Erythroblast (primary cell): ENCODE results near the gene BACE1-AS.

Experiments used
- DNase-seq, 2 experiments: peaks; one replicate each; lab custom pipeline; 2025; lab: John Stamatoyannopoulos, UW
- GATA1 ChIP-seq: IDR thresholded peaks from 2 replicates; pipeline ENCODE4 v1.6.1; 2011; ENCODE audit warnings: low read depth, mild to moderate bottlenecking, control low read depth, low read length, moderate library complexity
- POLR2A ChIP-seq: IDR thresholded peaks from 2 replicates; pipeline ENCODE4 v1.6.1; 2011; ENCODE audit warnings: mild to moderate bottlenecking, low read length

The BACE1-AS gene

DNA sequence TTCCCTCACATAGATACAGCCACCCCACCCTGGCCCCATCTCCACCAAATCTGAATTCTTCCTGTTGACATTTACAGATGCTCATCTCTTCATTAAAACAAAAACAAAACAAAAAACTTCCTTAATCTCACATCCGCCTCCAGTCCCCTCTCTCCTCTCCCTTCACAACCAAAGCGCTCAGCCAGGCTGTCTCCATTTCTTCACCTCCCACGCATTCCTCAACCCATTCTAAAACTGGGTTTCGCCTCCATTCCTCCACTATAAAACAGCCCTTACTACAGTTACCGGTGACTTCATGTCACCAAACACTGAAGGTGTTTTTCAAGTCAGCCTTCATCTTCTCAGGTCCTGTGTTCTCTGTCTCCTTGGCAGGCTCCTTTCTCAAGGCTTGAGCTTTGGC is 9.6 kb downstream of the BACE1-AS start:
- TF ChIP-seq GATA1 (no peak), POLR2A (no peak)
- no peak for DNase-seq

DNA sequence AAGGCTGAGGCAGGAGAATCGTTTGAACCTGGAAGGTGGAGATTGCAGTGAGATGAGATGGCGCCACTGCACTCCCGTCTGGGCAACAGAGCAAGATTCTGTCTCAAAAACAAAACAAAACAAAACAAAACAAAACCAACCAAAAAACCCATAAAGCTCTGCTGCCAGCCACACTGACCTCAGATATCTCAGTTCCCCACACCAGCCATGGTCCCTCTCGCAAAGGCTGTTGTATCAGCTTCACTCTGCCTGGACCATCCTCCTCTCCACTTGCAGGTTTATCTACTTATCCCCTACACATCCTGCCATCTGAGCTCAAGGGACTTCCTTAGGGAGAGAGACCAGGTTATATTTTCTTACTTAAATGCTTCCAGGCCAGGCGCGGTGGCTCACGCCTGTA is 11.1 kb downstream of the BACE1-AS start:
- TF ChIP-seq POLR2A (no peak), GATA1 (no peak)
- DNase-seq, result no peak

DNA sequence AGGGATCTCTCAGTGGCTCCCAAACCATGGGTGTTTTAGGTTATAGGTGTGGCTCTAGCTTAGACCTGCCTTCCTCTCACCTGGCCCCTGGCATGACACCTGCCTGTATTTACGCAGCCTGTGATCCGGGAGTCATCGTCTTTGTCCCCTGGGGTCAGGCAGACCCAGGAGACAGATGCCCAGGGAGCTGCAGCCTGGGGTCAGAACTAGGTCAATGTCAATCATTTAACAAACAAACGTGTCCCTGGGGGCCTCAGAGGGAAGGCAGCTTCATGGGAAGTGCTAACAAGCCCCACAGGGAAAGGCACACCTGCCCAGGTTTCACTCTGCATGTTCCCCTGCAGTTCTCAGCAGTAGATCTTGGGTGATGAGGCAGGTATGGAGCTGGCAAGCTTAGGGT is 12.0 kb downstream of the BACE1-AS start:
- TF ChIP-seq POLR2A (no peak), GATA1 (no peak)
- no peak for DNase-seq

DNA sequence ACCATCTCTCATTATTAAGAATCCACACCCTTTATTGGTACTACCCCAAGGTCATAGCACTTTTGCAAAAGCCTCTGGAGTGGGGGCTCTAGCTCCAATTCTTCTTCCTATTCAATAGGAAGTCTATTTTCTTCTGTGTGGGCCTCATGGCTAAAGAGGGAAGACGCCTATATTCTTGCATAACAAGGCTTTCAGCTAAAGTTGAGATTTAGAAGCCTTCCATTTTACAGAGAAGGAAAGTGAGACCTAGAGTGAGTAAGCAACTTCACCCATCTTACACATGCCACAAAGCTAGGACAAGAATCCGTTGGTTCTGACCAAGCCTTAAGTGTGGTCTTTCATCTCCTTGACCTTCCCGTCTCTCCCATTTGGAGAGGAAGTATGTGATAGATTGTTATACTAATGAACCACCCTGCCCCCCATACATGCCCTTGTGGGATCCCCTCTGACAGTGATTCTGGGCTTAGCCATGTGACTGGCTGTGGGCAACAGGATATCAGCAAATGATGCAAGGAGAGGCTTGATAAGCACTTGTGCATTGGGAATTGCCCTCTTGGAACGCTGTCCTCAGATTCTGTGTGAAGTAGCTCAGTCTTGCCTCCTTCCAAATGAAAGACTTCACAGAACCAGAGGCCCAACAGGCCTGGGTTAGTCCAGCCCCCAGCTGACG is 12.6 kb downstream of the BACE1-AS start:
- DNase-seq, result no peak
- TF ChIP-seq POLR2A (no peak), GATA1 (no peak)

DNA sequence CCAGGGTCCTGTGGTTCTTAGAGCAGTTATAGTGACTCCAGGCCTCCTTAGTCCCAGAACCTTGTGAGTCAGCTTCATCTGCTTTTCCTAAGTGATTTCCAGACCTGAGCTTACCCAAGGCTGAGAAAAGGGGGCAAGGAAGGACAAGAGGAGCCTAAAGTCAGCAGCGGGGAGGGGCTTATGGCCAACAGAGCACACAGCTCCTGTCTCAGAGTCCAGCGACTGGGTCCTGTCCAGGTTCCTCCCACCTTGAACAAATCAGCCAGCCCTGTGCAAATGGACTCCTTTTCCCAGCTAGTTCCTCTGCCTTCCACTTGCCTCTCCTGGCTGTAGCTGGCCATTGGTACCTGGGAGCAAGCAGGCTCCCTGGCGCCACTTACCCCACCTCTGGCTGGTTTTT is 14.0 kb downstream of the BACE1-AS start:
- DNase-seq, result no peak
- no peak for TF ChIP-seq GATA1
- TF ChIP-seq POLR2A, result no peak

DNA sequence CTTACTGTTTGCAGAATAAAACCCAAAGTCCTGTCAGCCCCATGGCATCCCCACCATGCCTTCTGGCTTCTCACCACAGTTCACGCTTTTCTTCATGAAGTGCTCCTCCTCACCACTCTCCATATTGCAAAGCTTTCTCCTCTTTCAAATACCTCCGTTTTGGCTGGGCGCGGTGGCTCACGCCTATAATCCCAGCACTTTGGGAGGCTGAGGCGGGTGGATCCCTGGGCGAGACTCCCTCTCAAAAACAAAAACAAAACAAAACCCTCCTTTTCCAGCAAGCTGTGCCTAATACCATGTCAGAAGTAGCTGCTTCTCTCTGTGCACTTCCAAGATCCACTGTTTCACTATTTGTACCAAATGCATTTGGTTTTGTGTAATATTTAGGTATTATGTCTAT is 18.2 kb downstream of the BACE1-AS start:
- no peak for DNase-seq
- TF ChIP-seq GATA1 (no peak), POLR2A (no peak)

DNA sequence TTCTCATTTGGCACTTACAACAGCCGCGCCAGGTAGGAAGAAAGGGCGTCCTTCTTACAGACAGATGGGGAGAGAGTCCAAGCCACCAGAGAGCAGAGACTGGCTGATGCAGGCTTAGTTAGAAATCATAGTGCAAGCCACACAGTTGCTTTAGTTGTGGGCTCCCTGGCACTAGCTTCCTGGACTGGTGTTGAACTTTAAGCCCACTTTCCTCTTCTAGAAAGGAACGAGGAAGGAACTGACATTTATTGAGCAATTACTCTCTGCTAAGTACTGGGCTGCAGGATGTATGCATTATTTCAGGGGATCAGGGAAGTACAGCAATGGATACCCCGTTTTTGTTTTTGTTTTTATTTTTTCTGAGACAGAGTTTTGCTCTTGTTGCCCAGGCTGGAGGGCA is 21.9 kb downstream of the BACE1-AS start:
- TF ChIP-seq GATA1 (no peak), POLR2A (no peak)
- DNase-seq, result no peak

DNA sequence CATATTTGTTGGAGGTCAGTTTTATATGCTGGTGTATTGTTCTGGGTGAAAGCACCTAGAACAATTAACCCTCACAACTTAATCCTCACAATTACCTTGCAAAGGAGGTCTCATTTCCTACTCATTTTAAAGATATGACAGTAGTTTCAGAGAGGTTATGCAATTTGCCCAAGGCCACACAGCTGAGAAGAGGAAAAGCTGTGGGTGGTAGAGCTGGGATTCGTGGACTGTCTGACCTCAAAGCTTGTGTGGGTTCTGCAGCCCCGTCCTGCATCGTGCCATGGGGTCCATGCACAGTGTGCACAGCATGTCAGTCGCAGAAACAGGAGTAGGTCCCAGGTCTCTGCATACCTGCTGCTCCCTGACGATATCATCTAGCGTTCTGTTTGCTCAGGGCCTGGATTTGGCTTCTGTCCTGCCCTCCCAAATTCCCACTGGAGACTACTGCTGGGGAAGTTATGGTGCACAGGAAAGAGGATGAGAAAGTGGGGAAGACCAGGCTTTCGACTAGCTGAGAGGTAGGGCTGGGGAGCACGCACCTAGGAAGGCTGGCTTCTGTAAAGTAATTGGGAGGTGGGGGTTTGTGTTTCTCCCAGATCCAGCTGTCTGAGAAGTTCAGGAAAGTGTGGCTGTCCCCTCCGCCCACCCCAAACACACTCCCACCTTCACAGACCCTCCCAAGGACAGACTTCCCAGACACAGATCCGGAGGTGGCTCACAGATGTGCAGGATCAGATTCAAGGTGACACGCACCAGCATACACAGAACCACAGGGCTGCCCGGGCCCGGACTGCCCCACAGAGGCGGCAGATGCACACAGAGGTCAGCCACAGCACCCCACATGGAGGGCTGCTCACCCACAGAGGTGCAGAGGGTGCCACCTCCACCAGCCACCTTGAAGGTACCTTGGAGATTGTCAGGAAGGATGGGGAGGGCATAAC is 23.0 kb downstream of the BACE1-AS start:
- DNase-seq, result no peak
- no peak for TF ChIP-seq POLR2A

DNA sequence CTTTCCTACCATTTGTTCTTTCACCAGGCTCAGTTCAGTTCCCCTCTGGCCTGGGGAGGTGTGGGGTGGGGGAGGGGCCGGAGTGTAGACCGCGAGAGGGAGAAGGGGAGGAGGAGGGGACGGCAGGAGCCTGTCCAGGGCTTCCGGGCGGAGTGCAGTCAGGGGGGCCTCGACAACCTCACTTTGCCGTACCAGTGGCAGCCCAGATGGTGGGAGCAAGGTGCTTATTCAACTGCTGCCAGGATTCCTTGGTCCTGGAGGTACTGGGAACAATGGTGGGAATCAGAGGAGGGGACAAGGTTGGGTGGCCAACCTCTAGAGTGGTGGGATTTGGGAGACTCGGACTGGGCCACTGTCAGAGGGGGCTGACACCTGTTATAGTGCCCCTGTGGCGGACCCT is 23.7 kb downstream of the BACE1-AS start:
- TF ChIP-seq POLR2A (no peak), GATA1 (no peak)

DNA sequence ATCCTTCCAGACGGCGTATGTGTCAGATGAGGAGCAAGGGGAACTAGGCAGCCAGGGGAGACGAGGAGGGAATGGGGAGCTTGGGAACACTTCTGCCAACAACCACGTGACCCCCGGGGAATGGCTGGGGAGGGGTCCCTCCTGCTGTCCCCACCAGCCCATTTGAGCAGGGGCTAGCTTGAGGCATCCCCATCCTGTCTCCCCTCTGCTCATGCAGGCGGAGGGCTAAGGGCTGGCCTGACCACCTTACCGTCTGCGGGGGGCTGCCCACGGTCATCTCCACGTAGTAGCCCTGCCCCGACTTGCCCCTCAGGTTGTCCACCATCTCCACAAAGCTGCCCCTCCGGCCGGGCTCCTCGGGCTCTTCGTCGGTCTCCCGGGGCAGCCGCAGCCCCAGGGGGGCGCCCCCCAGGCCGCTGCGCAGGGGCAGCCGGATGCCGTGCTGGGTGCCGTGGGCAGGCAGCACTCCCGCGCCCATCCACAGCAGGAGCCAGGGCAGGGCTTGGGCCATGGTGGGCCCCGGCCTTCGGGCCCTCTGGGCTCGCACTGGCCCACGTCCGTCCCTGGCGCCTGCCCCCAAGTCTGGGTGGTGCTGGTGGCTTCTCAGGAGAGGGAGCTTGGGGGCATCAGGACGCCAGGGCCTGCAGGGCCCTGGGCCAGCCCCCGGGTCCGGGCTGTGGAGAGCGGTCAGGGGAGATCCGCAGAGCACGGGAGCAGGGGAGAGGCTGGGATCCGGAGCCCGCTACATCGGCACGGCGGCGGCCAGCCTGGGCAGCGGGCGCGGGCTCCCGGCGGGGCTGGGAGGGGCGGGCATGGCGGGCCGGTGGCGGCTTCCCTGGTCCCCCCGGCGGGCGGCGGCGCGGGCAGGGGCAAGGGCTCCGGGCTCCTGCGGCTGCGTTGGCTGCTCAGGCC is 24.4 kb downstream of the BACE1-AS start:
- TF ChIP-seq POLR2A (no peak), GATA1 (no peak)
- DNase-seq, result no peak

More for the DNA sequence above, 23.7 kb downstream of the BACE1-AS start:
- no peak for DNase-seq

DNA sequence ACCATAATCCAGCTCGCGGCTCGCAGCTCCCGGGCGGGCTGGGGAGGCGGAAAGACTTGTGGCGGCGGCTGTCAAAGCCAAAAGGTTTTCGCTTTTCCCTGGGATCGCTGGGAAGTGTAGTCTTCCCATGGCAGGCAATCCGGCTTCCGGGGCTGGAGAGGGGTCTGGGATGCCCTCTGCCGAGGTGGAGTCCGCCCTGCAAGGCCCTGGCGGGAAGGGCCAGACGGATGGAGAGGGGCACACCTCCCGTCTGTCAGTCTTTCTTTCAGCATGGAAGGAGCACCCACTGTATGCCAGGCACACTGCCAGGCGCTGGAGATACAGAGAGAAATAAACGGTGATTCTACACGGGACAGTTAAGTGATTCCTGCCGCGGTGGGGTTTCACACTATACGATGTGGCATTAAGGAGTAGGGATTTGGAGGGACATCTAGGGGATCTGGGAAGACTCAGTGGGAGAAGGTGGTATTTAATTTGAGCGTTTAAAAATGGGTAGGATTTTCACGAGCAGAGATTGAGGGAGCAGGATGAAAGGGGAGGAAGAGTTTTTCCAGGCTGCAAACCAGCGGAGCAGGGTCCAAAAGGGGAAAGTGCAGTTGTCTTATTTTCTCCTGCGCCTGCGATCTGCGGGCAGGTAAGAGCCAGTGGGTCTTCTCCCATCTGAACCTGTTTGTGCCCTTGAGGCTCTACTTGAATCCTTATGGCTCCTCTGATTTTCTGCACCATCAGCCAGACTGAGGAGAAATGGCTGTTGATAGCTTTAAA is 25.2 kb downstream of the BACE1-AS start, which contains the start of gene BACE1:
TSS of gene BACE1 (minus strand) at position 60 of the 765 bp plus-strand sequence. CDS start 461 bp downstream, outside the sequence.
- TF ChIP-seq POLR2A, result no peak
- no peak for TF ChIP-seq GATA1
- no peak for DNase-seq

DNA sequence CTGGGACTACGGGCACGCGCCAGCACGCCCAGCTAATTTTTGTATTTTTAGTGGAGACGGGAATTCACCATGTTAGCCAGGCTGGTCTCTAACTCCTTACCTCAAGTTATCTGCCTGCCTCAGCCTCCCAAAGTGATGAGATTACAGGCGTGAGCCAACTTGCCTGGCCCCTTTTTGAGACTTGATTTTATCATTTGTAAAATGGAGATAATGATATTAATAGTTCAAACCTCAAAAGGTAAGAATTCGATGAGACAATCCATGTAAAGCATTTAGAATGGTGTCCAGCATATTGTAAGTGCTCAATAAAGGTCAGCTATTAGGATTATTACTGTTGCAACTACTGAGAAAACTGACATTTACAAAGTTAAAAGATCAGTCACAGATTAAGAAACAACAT is 27.6 kb downstream of the BACE1-AS start:
- TF ChIP-seq GATA1, result no peak
- no peak for TF ChIP-seq POLR2A
- DNase-seq, result no peak
